Fibroblast of skin of left quadriceps (primary cell): ENCODE data around the gene JMJD8.
"Not testable (repeated sequence)": the region's sequence is repeated elsewhere in the genome, so short reads cannot be mapped to it uniquely, and the experiment has no call there.

Experiments used
- DNase-seq, 2 experiments: peaks; one replicate each; pipeline ENCODE4 v3.0.0-alpha.2; 2013; ENCODE audit warnings: low read depth in 2 of 2

JMJD8 gene

GRCh38 chr16:708959-709358, 24.8 kb upstream of the JMJD8 start:
- no peak for DNase-seq

GRCh38 chr16:708019-708418, 23.9 kb upstream of the JMJD8 start:
- DNase-seq, result no peak

- no peak for DNase-seq
Observed at GRCh38 chr16:707062-707538, 23.0 kb upstream of the JMJD8 start.

GRCh38 chr16:706189-707061, 22.3 kb upstream of the JMJD8 start:
- no peak for DNase-seq

- no peak for DNase-seq
Observed at GRCh38 chr16:705431-706188, 21.5 kb upstream of the JMJD8 start, which contains the start of gene FBXL16. FBXL16 (minus strand) TSS chr16:705801; CDS start chr16:697405, 8,396 bp downstream.

- DNase-seq, result no peak
Observed at GRCh38 chr16:704552-705380, 20.6 kb upstream of the JMJD8 start.

- no peak for DNase-seq
Observed at GRCh38 chr16:704047-704446, 19.9 kb upstream of the JMJD8 start.

- no peak for DNase-seq
Observed at GRCh38 chr16:703406-703805, 19.3 kb upstream of the JMJD8 start.

GRCh38 chr16:702341-702740, 18.2 kb upstream of the JMJD8 start:
- DNase-seq, result no peak

- no peak for DNase-seq
Observed at GRCh38 chr16:700684-701584, 16.8 kb upstream of the JMJD8 start.

GRCh38 chr16:698911-699671, 15.0 kb upstream of the JMJD8 start:
- no peak for DNase-seq

GRCh38 chr16:695355-696089, 11.4 kb upstream of the JMJD8 start:
- no peak for DNase-seq

GRCh38 chr16:694863-695354, 10.8 kb upstream of the JMJD8 start:
- no peak for DNase-seq

GRCh38 chr16:694187-694862, 10.2 kb upstream of the JMJD8 start:
- DNase-seq, result no peak

GRCh38 chr16:693766-694165, 9.6 kb upstream of the JMJD8 start:
- DNase-seq, result no peak

GRCh38 chr16:693364-693763, 9.2 kb upstream of the JMJD8 start:
- DNase-seq, result no peak

- DNase-seq, result no peak
Observed at GRCh38 chr16:692356-693108, 8.4 kb upstream of the JMJD8 start.

- not testable (repeated sequence) for DNase-seq
Observed at GRCh38 chr16:691242-691641, 7.1 kb upstream of the JMJD8 start.
